CD4-positive, alpha-beta T cell (primary cell): Measurements from ENCODE around the gene SLC38A10. TPM values are rescaled to one million over a fixed set of nuclear protein-coding genes. Genes with fewer than 3 reads are reported as not detected.

Experiments
- ATAC-seq: fragments of 200-7000 bp; cut with Tn5 transposase; one replicate; pipeline ENCODE4 v1.10.0; 2022; ENCODE audit warnings: mild to moderate bottlenecking; ENCODE audit not compliant: poor library complexity
- CTCF ChIA-PET: fragments of 350-600 bp; sonication (Branson Sonifier 250); formaldehyde crosslinking; loops from one replicate; lab custom pipeline; 2021; ENCODE audit warnings: antibody characterized with exemption, inconsistent platforms; lab: Charles Lee
- POLR2A ChIA-PET: fragments of 350-600 bp; sonication (Branson Sonifier 250); formaldehyde crosslinking; loops from one replicate; lab custom pipeline; 2021; ENCODE audit warnings: antibody characterized with exemption, inconsistent platforms; lab: Charles Lee
- DNase-seq, 14 experiments: peaks; one replicate each; pipeline ENCODE4 v3.0.0-alpha.2; 2013 to 2020; ENCODE audit warnings: mixed read lengths in 2 of 14
- H3K27ac ChIP-seq, 2 donors: one replicate each; pipeline versions ENCODE4 v1.5.1 to v1.7.0; 2013; ENCODE audit warnings: low read length in 2 of 2, low read depth in 1 of 2, mild to moderate bottlenecking in 1 of 2
- H3K27me3 ChIP-seq, 2 experiments: 1 replicate in 1 of 2; 2 replicates in 1 of 2; pipeline versions ENCODE4 v1.6.1 to v1.7.0; 2013; ENCODE audit warnings: low read length in 2 of 2, control low read depth in 1 of 2, mild to moderate bottlenecking in 1 of 2, moderate library complexity in 1 of 2; ENCODE audit not compliant: insufficient read depth in 2 of 2, control insufficient read depth in 1 of 2
- H3K36me3 ChIP-seq: one replicate; pipeline ENCODE4 v1.6.1; 2013; ENCODE audit warnings: low read length, control low read depth; ENCODE audit not compliant: insufficient read depth
- H3K4me1 ChIP-seq: one replicate; pipeline ENCODE4 v1.6.1; 2013; ENCODE audit warnings: low read length, control low read depth; ENCODE audit not compliant: insufficient read depth
- H3K4me3 ChIP-seq: one replicate; pipeline ENCODE4 v1.5.1; 2013; ENCODE audit warnings: mild to moderate bottlenecking, low read length, moderate library complexity
- H3K9me3 ChIP-seq, 2 experiments: 1 replicate in 1 of 2; 2 replicates in 1 of 2; pipeline versions ENCODE4 v1.6.1 to v1.7.0; 2013; ENCODE audit warnings: low read length in 2 of 2, mild to moderate bottlenecking in 2 of 2, control low read depth in 1 of 2, moderate library complexity in 1 of 2; ENCODE audit not compliant: control insufficient read depth in 1 of 2, insufficient read depth in 1 of 2
- H3K27ac Mint-ChIP-seq: one replicate; pipeline ENCODE4 v1.8.0; 2020; ENCODE audit warnings: mixed read lengths
- H3K27me3 Mint-ChIP-seq: one replicate; pipeline ENCODE4 v1.8.0; 2021; ENCODE audit warnings: mixed read lengths
- H3K36me3 Mint-ChIP-seq: one replicate; pipeline ENCODE4 v1.8.0; 2021; ENCODE audit warnings: low read depth, mixed read lengths
- H3K4me1 Mint-ChIP-seq: one replicate; pipeline ENCODE4 v1.8.0; 2021; ENCODE audit warnings: low read depth, mixed read lengths
- H3K4me3 Mint-ChIP-seq: one replicate; pipeline ENCODE4 v1.8.0; 2020; ENCODE audit warnings: mild to moderate bottlenecking, mixed read lengths
- H3K9me3 Mint-ChIP-seq: one replicate; pipeline ENCODE4 v1.8.0; 2020; ENCODE audit warnings: mixed read lengths
- intact Hi-C, 2 experiments: fragments of 100-400 bp; cut with DNase I in 1 of 2; cut with micrococcal nuclease in 1 of 2; formaldehyde crosslinking; loops; one replicate each; pipeline versions ENCODE4 v1.15.1 to v1.9.0; 2023 to 2025; cut with DNase I, micrococcal nuclease
- total RNA-seq, 174 experiments: library from RNA in 2 of 174; stranded (reverse) in 2 of 174; gene quantifications; one replicate each; pipeline ENCODE4 v1.2.3 and lab custom pipeline; 2021 to 2026
- TF ChIP-seq, protein P1 (sequence below): fragments of 200-600 bp; IDR thresholded peaks from one replicate; pipeline ENCODE4 v1.8.0; 2022; ENCODE audit warnings: antibody characterized with exemption, mild to moderate bottlenecking

Gene SLC38A10
- total RNA-seq, 2 experiments from 2014 or later = 22.8 to 26.4 TPM

GRCh38 chr17:81253358-81254131, 41.6 kb downstream of the SLC38A10 start:
- no peak overlapping the region for H3K4me3 Mint-ChIP-seq
- POLR2A ChIA-PET = no interaction called here
- H3K9me3 Mint-ChIP-seq = no peaks in the 10 kb centered on the region
- Histone ChIP-seq H3K4me1 (no peaks in the 10 kb centered on the region), H3K27ac (no peak overlapping the region), H3K9me3 (no peaks in the 10 kb centered on the region), H3K4me3 (no peak overlapping the region), H3K27me3 (no peaks in the 10 kb centered on the region), H3K36me3 (peaks cover 49% of the 10 kb centered on the region)
- peaks cover 27% of the 10 kb centered on the region for H3K36me3 Mint-ChIP-seq
- peak; percentile 47 to 83 (median 58) for DNase-seq
- ATAC-seq = peak; percentile 96
- peaks cover 11% of the 10 kb centered on the region for H3K4me1 Mint-ChIP-seq
- intact Hi-C loops = loop anchor here (1.0 to 5.0 kb wide), 8 partner anchors 30 to 348 kb away; partner anchors contain the start of gene SLC38A10 (in 1 of the 2)
- CTCF ChIA-PET = interaction anchor here (1.1 to 1.2 kb wide), 2 partner anchors 231 to 347 kb away, joined by 3 to 5 read pairs; no protein-coding TSS in a partner anchor
- no peaks in the 10 kb centered on the region for H3K27me3 Mint-ChIP-seq
- TF ChIP-seq, protein P1, sequence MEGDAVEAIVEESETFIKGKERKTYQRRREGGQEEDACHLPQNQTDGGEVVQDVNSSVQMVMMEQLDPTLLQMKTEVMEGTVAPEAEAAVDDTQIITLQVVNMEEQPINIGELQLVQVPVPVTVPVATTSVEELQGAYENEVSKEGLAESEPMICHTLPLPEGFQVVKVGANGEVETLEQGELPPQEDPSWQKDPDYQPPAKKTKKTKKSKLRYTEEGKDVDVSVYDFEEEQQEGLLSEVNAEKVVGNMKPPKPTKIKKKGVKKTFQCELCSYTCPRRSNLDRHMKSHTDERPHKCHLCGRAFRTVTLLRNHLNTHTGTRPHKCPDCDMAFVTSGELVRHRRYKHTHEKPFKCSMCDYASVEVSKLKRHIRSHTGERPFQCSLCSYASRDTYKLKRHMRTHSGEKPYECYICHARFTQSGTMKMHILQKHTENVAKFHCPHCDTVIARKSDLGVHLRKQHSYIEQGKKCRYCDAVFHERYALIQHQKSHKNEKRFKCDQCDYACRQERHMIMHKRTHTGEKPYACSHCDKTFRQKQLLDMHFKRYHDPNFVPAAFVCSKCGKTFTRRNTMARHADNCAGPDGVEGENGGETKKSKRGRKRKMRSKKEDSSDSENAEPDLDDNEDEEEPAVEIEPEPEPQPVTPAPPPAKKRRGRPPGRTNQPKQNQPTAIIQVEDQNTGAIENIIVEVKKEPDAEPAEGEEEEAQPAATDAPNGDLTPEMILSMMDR = peak; percentile 80
- H3K27ac Mint-ChIP-seq = no peak overlapping the region

- Mint-ChIP-seq H3K36me3 (peaks cover 24% of the 10 kb centered on the region), H3K27ac (no peak overlapping the region), H3K4me3 (no peak overlapping the region), H3K9me3 (no peaks in the 10 kb centered on the region), H3K4me1 (peaks cover 11% of the 10 kb centered on the region), H3K27me3 (no peaks in the 10 kb centered on the region)
- Histone ChIP-seq H3K36me3 (peaks cover 44% of the 10 kb centered on the region), H3K4me3 (no peak overlapping the region), H3K27ac (no peak overlapping the region), H3K4me1 (no peaks in the 10 kb centered on the region), H3K9me3 (no peaks in the 10 kb centered on the region), H3K27me3 (no peaks in the 10 kb centered on the region)
- ChIA-PET CTCF (interaction anchor here (1.1 to 1.2 kb wide), 2 partner anchors 232 to 348 kb away, joined by 3 to 5 read pairs; no protein-coding TSS in a partner anchor), POLR2A (no interaction called here)
- no peak for DNase-seq
- intact Hi-C loops = loop anchor here (1.0 to 5.0 kb wide), 8 partner anchors 30 to 348 kb away; partner anchors contain the start of gene SLC38A10 (in 1 of the 2)
- ATAC-seq = no peak
- TF ChIP-seq, protein P1 = no peak
These were observed 42.1 kb downstream of the SLC38A10 start for GRCh38 chr17:81252987-81253329.

DNA sequence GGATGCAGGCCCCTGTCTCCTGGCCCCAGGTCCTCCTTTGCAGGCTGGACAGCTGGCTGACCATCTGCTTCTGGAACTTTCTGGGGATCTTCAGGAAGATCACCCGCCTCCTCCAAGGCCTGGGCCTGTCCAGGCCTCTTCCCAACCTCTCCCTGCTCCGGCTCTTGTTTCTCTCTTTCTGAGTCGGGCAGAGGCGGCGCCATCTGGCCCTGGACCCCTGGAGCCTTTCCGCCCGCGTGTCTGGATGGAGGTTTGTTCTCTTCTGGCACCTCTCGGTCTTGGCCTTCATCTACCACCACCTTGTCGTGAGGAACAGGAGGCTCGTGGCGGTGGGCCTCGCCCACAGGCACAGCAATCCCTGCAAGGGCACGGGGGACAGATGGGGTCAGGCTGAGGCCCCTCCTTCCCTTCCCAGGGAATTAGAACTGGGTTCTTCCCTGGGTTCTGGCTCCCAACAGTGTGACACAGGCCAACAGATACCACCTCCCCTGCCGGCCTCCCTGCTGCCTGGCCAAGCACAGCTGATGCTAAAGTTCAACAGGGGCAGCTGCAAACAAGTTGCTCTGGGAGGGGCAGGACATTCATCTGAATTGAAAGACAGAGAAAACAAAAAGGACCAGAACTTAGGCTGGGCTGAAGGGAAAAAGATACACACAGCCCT, 42.7 kb downstream of the SLC38A10 start:
- Histone ChIP-seq H3K27me3 (no peaks in the 10 kb centered on the region), H3K4me1 (no peaks in the 10 kb centered on the region), H3K36me3 (peaks cover 42% of the 10 kb centered on the region), H3K4me3 (no peak overlapping the region), H3K9me3 (no peaks in the 10 kb centered on the region), H3K27ac (no peak overlapping the region)
- POLR2A ChIA-PET = no interaction called here
- H3K36me3 Mint-ChIP-seq = peaks cover 23% of the 10 kb centered on the region
- no peaks in the 10 kb centered on the region for H3K9me3 Mint-ChIP-seq
- intact Hi-C loops = loop anchor here (2.0 to 5.0 kb wide), 3 partner anchors 44 to 70 kb away; partner anchors contain the start of gene SLC38A10 (in 1 of the 2)
- H3K4me3 Mint-ChIP-seq = no peak overlapping the region
- CTCF ChIA-PET = interaction anchor here (1.1 to 1.2 kb wide), 2 partner anchors 232 to 348 kb away, joined by 3 to 5 read pairs; no protein-coding TSS in a partner anchor
- ATAC-seq = no peak
- TF ChIP-seq, protein P1 = no peak
- H3K27me3 Mint-ChIP-seq = no peaks in the 10 kb centered on the region
- peaks cover 11% of the 10 kb centered on the region for H3K4me1 Mint-ChIP-seq
- no peak for DNase-seq
- H3K27ac Mint-ChIP-seq = no peak overlapping the region
